ENCODE data around the gene DNAJC2. TPM values are rescaled to one million over a fixed set of nuclear protein-coding genes. Genes with fewer than 3 reads are reported as not detected.
A peak's percentile ranks its signal among the peaks of the same experiment; 100 is the strongest.

Gene DNAJC2
- total RNA-seq, 6 experiments from 2014 or later = 23.9 to 28.2 (median 25.5) TPM

- H3K27ac Mint-ChIP-seq = peak within 1 kb of the TSS; percentile 99
- no peaks in the 10 kb centered on the region for H3K9me3 Mint-ChIP-seq
- H3K36me3 Mint-ChIP-seq (ENCODE audit: low read depth) = peaks cover 28% of the 10 kb centered on the region
- no peak for TF ChIP-seq CTCF (IDR thresholded peaks at IDR 0.05)
- peak within 1 kb of the TSS; percentile 100 for H3K4me3 Mint-ChIP-seq
- peaks cover 7% of the 10 kb centered on the region for H3K27me3 Mint-ChIP-seq (ENCODE audit: insufficient read depth)
- peaks cover 60% of the 10 kb centered on the region for H3K4me1 Mint-ChIP-seq (ENCODE audit: low read depth)
- DNase-seq = peak; percentile 87
These were observed 3.1 kb upstream of the DNAJC2 start, which contains the start of gene PSMC2 for GRCh38 chr7:103347507-103348267. PSMC2 (plus strand) TSS chr7:103347643; CDS start chr7:103347712, 69 bp downstream.

GRCh38 chr7:103346396-103346795, 1.8 kb upstream of the DNAJC2 start:
- Mint-ChIP-seq H3K27me3 (ENCODE audit: insufficient read depth) (peaks cover 7% of the 10 kb centered on the region), H3K36me3 (ENCODE audit: low read depth) (peaks cover 34% of the 10 kb centered on the region), H3K27ac (no peak overlapping the region; the same call in 1 of the 2 replicates), H3K9me3 (no peaks in the 10 kb centered on the region), H3K4me3 (no peak overlapping the region), H3K4me1 (ENCODE audit: low read depth) (peaks cover 61% of the 10 kb centered on the region)
- no peak for TF ChIP-seq CTCF (IDR thresholded peaks at IDR 0.05)
- no peak for DNase-seq

DNA sequence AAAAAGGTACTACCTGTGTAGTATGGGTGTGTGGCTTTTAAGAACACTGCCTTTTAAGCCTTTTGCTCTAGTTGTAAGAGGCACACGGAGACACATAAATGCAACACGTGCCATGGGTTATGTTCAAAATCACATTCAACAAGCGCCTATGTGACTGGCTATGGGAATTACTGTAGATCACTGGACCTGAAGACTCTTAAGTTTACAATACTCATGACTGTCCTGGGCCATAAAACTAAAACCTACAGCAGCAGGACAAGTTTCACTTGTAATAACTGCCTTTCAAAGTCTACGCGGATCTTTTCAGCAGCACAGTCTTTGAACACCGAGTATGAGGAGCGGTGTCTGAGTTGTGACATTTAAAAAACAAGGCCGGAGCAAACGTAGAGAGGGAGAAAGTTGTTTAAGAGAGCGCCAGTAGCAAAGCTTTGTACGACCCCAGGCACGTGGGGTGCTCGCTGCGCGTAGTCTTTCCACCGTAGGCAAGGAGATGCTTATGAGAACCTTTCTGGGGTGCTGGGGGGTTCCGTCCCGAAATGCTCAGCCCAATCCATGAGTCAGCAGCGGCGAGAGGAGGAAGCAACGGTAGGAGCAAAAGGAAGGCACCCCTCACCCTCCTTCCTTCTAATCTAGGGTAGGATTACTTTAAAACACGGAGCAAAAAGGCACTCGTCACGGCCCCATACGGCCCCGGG, 662 bp downstream of the DNAJC2 start:
- DNase-seq = peak; percentile 40
- Mint-ChIP-seq H3K4me3 (peak overlapping the region; percentile 93), H3K9me3 (no peaks in the 10 kb centered on the region), H3K36me3 (ENCODE audit: low read depth) (peaks cover 40% of the 10 kb centered on the region), H3K4me1 (ENCODE audit: low read depth) (peaks cover 46% of the 10 kb centered on the region), H3K27me3 (ENCODE audit: insufficient read depth) (peaks cover 7% of the 10 kb centered on the region), H3K27ac (peak overlapping the region; percentile 97)
- TF ChIP-seq CTCF (IDR thresholded peaks at IDR 0.05) = no peak

DNA sequence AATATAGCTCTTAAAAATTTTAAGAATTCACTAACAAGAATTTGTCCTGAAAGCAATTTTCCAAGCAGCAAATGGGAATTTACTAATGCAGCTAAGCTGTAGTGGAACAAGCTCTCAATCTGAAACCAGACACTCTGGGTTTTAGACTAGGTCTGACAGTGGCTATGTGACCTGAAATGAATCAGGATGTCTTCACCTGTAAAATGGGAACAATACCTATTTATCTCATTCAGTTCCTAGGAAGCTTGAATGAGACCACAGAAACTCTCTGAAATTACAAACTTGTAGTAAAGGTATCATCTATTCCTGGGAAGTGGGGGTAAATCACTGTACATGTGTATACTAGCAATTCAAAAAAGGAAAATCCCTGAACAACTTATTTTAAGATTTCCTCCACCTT, 1.2 kb downstream of the DNAJC2 start:
- Mint-ChIP-seq H3K27me3 (ENCODE audit: insufficient read depth) (peaks cover 7% of the 10 kb centered on the region), H3K4me1 (ENCODE audit: low read depth) (peaks cover 41% of the 10 kb centered on the region), H3K9me3 (no peaks in the 10 kb centered on the region), H3K36me3 (ENCODE audit: low read depth) (peaks cover 34% of the 10 kb centered on the region), H3K27ac (peak overlapping the region; percentile 97), H3K4me3 (peak overlapping the region; percentile 93)
- no peak for TF ChIP-seq CTCF (IDR thresholded peaks at IDR 0.05)
- no peak for DNase-seq

- Mint-ChIP-seq H3K36me3 (ENCODE audit: low read depth) (peaks cover 47% of the 10 kb centered on the region), H3K27ac (0 out of 2 replicates have a peak overlapping the region, but pooled peaks have one; percentile 4), H3K4me1 (ENCODE audit: low read depth) (peaks cover 30% of the 10 kb centered on the region), H3K4me3 (no peak overlapping the region), H3K27me3 (ENCODE audit: insufficient read depth) (peaks cover 2% of the 10 kb centered on the region), H3K9me3 (no peaks in the 10 kb centered on the region)
- no peak for DNase-seq
- no peak for TF ChIP-seq CTCF (IDR thresholded peaks at IDR 0.05)
These were observed 3.1 kb downstream of the DNAJC2 start for GRCh38 chr7:103341466-103341865.

All from HFFc6 (cell line).